Subcutaneous abdominal adipose tissue (tissue), 5 donors: ENCODE data around the gene GRIP1.

Experiments
- H3K27ac ChIP-seq: one replicate; pipeline ENCODE4 v1.7.0; 2013; ENCODE audit warnings: low read depth, mild to moderate bottlenecking, inconsistent platforms, low read length, moderate library complexity
- H3K27me3 ChIP-seq, 5 donors: one replicate each; pipeline ENCODE4 v1.7.0; 2013; ENCODE audit warnings: low read length in 5 of 5, inconsistent platforms in 1 of 5; ENCODE audit not compliant: control insufficient read depth in 5 of 5, insufficient read depth in 4 of 5
- H3K36me3 ChIP-seq, 5 donors: one replicate each; pipeline ENCODE4 v1.7.0; 2013; ENCODE audit warnings: low read length in 5 of 5; ENCODE audit not compliant: control insufficient read depth in 5 of 5, insufficient read depth in 5 of 5
- H3K4me1 ChIP-seq, 5 donors: one replicate each; pipeline ENCODE4 v1.7.0; 2013; ENCODE audit warnings: low read length in 5 of 5, mild to moderate bottlenecking in 3 of 5, moderate library complexity in 1 of 5; ENCODE audit not compliant: control insufficient read depth in 5 of 5, insufficient read depth in 5 of 5
- H3K4me3 ChIP-seq, 5 donors: one replicate each; pipeline ENCODE4 v1.7.0; 2013; ENCODE audit warnings: low read length in 5 of 5, low read depth in 1 of 5
- H3K9ac ChIP-seq, 5 donors: one replicate each; pipeline ENCODE4 v1.7.0; 2013; ENCODE audit warnings: low read length in 5 of 5, mild to moderate bottlenecking in 4 of 5, moderate library complexity in 3 of 5
- H3K9me3 ChIP-seq, 5 donors: one replicate each; pipeline ENCODE4 v1.7.0; 2013; ENCODE audit warnings: low read length in 5 of 5; ENCODE audit not compliant: control insufficient read depth in 5 of 5
- donor health status: healthy.
- donor health status: healthy.
- donor health status: healthy.
- donor health status: healthy.
- donor health status: healthy.

Gene GRIP1

DNA sequence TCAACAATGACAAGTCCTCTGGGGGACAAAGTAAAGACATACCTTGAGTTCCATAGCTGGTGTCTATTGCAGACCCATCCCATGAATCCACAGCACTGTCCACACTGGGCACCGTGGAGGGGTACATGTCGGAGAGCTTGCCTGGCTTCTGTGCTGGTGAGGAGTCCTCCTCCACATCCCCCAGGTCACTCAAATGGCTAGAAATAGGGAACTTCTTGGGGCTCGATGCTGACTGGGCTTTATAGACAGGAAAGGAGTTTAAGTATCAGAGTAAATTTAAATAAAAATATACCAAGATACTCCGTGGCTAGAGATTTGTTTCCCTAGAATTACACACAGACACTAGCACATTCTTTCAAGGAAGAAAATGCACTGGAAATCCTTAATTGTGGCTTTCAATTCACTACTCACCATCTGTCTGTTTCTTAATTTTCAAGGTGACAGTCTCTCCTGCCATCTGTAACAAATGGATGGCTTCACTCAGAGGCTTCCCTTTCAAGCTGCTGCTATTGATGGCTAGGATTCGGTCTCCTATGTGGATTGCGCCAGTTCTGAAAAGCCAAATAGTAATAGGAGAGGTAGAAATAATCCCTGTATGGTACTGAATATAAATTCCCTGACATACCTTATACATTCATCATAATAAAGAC is 286.5 kb downstream of the GRIP1 start:
- Histone ChIP-seq H3K9ac (no peak overlapping the region), H3K4me1 (peaks cover 0 to 9% (median 0%) of the 10 kb centered on the region in 5 donors), H3K27me3 (no peaks in the 10 kb centered on the region), H3K9me3 (peaks cover 0 to 3% (median 0%) of the 10 kb centered on the region in 5 donors), H3K27ac (no peak overlapping the region), H3K4me3 (no peak overlapping the region), H3K36me3 (peaks cover 0 to 5% (median 2%) of the 10 kb centered on the region in 5 donors)

- H3K9me3 ChIP-seq, result peaks cover 0 to 7% (median 0%) of the 10 kb centered on the region in 5 donors
- H3K4me1 ChIP-seq, result peaks cover 0 to 9% (median 0%) of the 10 kb centered on the region in 5 donors
- no peak overlapping the region for H3K27ac ChIP-seq
- H3K36me3 ChIP-seq, result peaks cover 0 to 5% (median 2%) of the 10 kb centered on the region in 5 donors
- H3K4me3 ChIP-seq, result no peak overlapping the region
- H3K27me3 ChIP-seq, result no peaks in the 10 kb centered on the region
- no peak overlapping the region for H3K9ac ChIP-seq
Measured at GRCh38 chr12:66388517-66388916, 290.4 kb downstream of the GRIP1 start.

- Histone ChIP-seq H3K4me1 (peaks cover 0 to 4% (median 0%) of the 10 kb centered on the region in 5 donors), H3K9ac (no peak overlapping the region), H3K9me3 (peaks cover 0 to 7% (median 0%) of the 10 kb centered on the region in 5 donors), H3K27ac (no peak overlapping the region), H3K36me3 (peaks cover 0 to 3% (median 2%) of the 10 kb centered on the region in 5 donors), H3K4me3 (no peak overlapping the region), H3K27me3 (no peaks in the 10 kb centered on the region)
Measured at GRCh38 chr12:66387117-66387516, 291.8 kb downstream of the GRIP1 start.

DNA sequence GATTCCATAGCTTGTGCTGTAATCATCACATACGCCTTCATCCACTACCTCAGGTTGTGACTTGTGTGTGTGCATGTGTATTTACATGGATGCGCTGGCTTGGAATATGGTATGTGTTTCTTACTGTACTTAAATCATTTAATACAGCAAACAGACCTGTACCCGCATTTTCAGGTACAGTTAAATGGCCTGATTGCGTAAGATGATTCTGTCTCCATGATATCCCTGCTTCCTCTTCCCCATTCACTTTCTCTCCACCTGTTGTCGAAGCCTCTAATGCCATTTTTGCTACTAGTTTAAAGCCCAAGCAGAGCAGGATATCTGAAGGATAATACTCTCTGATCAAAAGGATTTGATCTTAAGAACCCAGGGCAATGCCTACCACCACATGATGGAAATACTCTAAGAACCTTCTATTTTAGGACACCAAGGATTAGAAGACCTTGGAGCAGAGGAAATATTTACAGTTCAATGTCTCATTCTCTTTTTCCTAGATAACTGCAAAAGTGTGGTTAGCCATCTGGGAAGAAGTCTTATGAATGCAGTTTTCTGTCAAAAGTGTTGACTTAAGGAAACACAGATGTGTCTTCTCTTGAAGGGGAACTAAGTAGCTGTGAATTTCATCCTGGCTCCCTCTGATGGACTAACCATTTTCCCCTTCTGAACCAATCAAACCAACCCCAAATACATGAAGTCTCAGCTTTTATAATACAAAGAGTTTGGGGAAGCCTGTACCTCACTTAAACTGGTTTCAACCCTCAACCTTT is 297.9 kb downstream of the GRIP1 start:
- no peaks in the 10 kb centered on the region for H3K27me3 ChIP-seq
- H3K4me1 ChIP-seq, result peaks cover 0 to 2% (median 0%) of the 10 kb centered on the region in 5 donors
- H3K36me3 ChIP-seq, result no peaks in the 10 kb centered on the region
- no peak overlapping the region for H3K4me3 ChIP-seq
- no peak overlapping the region for H3K27ac ChIP-seq
- H3K9ac ChIP-seq, result no peak overlapping the region
- no peaks in the 10 kb centered on the region for H3K9me3 ChIP-seq

GRCh38 chr12:66379616-66380015 is 299.3 kb downstream of the GRIP1 start:
- Histone ChIP-seq H3K4me1 (peaks cover 0 to 2% (median 0%) of the 10 kb centered on the region in 5 donors), H3K4me3 (no peak overlapping the region), H3K9me3 (no peaks in the 10 kb centered on the region), H3K27ac (no peak overlapping the region), H3K36me3 (no peaks in the 10 kb centered on the region), H3K27me3 (no peaks in the 10 kb centered on the region), H3K9ac (no peak overlapping the region)

DNA sequence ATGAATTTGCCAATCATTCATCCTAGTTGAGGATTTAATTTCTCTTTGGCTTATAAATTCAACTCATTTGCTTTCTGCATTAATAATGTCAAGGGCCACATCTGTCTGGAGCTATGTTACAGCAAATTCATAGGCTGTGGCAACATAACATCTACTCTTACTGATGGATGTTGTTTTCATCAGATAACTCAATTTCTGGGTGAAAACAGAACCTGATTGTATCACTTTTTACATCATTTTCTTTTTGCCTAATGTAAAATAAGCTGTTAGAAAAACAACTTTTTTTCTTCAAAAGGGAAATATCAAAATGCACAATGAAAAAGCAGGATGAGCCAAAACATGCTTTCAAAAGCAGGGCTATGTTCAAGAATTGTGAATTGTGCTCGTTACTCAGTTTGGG is 303.3 kb downstream of the GRIP1 start:
- H3K4me1 ChIP-seq, result peaks cover 0 to 2% (median 0%) of the 10 kb centered on the region in 5 donors
- H3K27me3 ChIP-seq, result no peaks in the 10 kb centered on the region
- no peak overlapping the region for H3K4me3 ChIP-seq
- H3K9me3 ChIP-seq, result no peaks in the 10 kb centered on the region
- H3K27ac ChIP-seq, result no peak overlapping the region
- H3K9ac ChIP-seq, result no peak overlapping the region
- no peaks in the 10 kb centered on the region for H3K36me3 ChIP-seq

- H3K27ac ChIP-seq, result no peak overlapping the region
- H3K36me3 ChIP-seq, result peaks cover 0 to 3% (median 0%) of the 10 kb centered on the region in 5 donors
- H3K4me1 ChIP-seq, result no peaks in the 10 kb centered on the region
- H3K9ac ChIP-seq, result no peak overlapping the region
- H3K9me3 ChIP-seq, result no peaks in the 10 kb centered on the region
- no peak overlapping the region for H3K4me3 ChIP-seq
- H3K27me3 ChIP-seq, result no peaks in the 10 kb centered on the region
Measured at GRCh38 chr12:66371982-66372381, 306.9 kb downstream of the GRIP1 start.

- no peaks in the 10 kb centered on the region for H3K9me3 ChIP-seq
- no peak overlapping the region for H3K27ac ChIP-seq
- no peaks in the 10 kb centered on the region for H3K4me1 ChIP-seq
- H3K9ac ChIP-seq, result no peak overlapping the region
- H3K4me3 ChIP-seq, result no peak overlapping the region
- no peaks in the 10 kb centered on the region for H3K27me3 ChIP-seq
- H3K36me3 ChIP-seq, result peaks cover 0 to 3% (median 0%) of the 10 kb centered on the region in 5 donors
Measured at GRCh38 chr12:66367015-66367667, 311.7 kb downstream of the GRIP1 start.

- peaks cover 0 to 3% (median 0%) of the 10 kb centered on the region in 5 donors for H3K36me3 ChIP-seq
- no peak overlapping the region for H3K27ac ChIP-seq
Measured at GRCh38 chr12:66365718-66366490, 313.0 kb downstream of the GRIP1 start.

More at GRCh38 chr12:66365718-66366490, 313.0 kb downstream of the GRIP1 start:
- H3K4me3 ChIP-seq, result no peak overlapping the region
- H3K27me3 ChIP-seq, result no peaks in the 10 kb centered on the region
- peaks cover 0 to 7% (median 6%) of the 10 kb centered on the region in 5 donors for H3K4me1 ChIP-seq
- H3K9me3 ChIP-seq, result no peaks in the 10 kb centered on the region
- no peak overlapping the region for H3K9ac ChIP-seq
